Calu3 (cell line): ENCODE data around the gene C6orf15. TPM values are rescaled to one million over a fixed set of nuclear protein-coding genes. Genes with fewer than 3 reads are reported as not detected.
A peak's percentile ranks its signal among the peaks of the same experiment; 100 is the strongest.

Experiments
- BruUV-seq: library from RNA; stranded (reverse); fragments of 400-500 nt; replicated peaks from 2 replicates; lab custom pipeline; 2021; lab: Mats Ljungman, UMichigan
- CTCF ChIA-PET: fragments of 300-600 bp; sonication (Branson Sonifier 250); formaldehyde crosslinking; loops from one replicate; lab custom pipeline; 2022; ENCODE audit warnings: antibody characterized with exemption; lab: Charles Lee
- DNase-seq: peaks from one replicate; pipeline ENCODE4 v3.0.0; 2022
- H3K27ac Mint-ChIP-seq: one replicate; pipeline ENCODE4 v1.8.0; 2022; ENCODE audit warnings: mixed read lengths; ENCODE audit not compliant: unreplicated experiment
- H3K27me3 Mint-ChIP-seq: one replicate; pipeline ENCODE4 v1.8.0; 2022; ENCODE audit warnings: mixed read lengths; ENCODE audit not compliant: unreplicated experiment
- H3K36me3 Mint-ChIP-seq: one replicate; pipeline ENCODE4 v1.8.0; 2022; ENCODE audit warnings: mild to moderate bottlenecking, moderate library complexity, mixed read lengths; ENCODE audit not compliant: insufficient read depth, unreplicated experiment
- H3K4me1 Mint-ChIP-seq: one replicate; pipeline ENCODE4 v1.8.0; 2022; ENCODE audit warnings: mild to moderate bottlenecking, low read depth, mixed read lengths; ENCODE audit not compliant: unreplicated experiment
- H3K4me3 Mint-ChIP-seq: one replicate; pipeline ENCODE4 v1.8.0; 2022; ENCODE audit warnings: mild to moderate bottlenecking, low read depth, moderate library complexity, mixed read lengths; ENCODE audit not compliant: unreplicated experiment
- H3K9me3 Mint-ChIP-seq: one replicate; pipeline ENCODE4 v1.8.0; 2022; ENCODE audit warnings: low read depth, mixed read lengths; ENCODE audit not compliant: unreplicated experiment
- intact Hi-C: fragments of 100-400 bp; cut with micrococcal nuclease; formaldehyde crosslinking; loops from one replicate; pipeline ENCODE4 v1.10.0; 2022; ENCODE audit not compliant: unreplicated experiment
- total RNA-seq: library from RNA; stranded (reverse); gene quantifications from 2 replicates; pipeline ENCODE4 v1.2.3, GENCODE V29; 2022
- TF ChIP-seq, protein P1 (sequence below): fragments of 200-600 bp; IDR thresholded peaks from one replicate; pipeline ENCODE4 v1.8.0; 2022; ENCODE audit warnings: antibody characterized with exemption; ENCODE audit not compliant: unreplicated experiment

Gene C6orf15
- total RNA-seq, 1 experiment from 2014 or later, result not detected

DNA sequence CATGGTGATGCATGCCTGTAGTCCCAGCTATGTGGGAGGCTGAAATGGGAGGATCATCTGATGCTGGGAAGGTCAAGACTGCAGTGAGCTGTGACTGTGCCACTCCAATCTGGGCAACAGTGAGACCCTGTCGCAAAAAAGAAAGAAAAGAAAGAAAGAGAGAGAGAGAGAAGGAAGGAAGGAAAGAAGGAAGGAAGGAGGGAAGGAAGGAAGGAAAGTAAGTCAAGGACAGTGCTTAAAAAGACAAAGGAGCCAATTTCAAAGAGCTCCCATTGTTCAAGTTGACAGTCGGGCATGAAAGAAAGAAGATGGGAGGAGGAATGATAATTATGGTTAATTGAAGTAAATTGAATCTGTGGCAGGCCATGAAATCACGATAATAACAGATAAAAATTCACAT lies 16.2 kb downstream of the C6orf15 start:
- Mint-ChIP-seq H3K27ac (no peak overlapping the region), H3K4me1 (peaks cover 27% of the 10 kb centered on the region), H3K27me3 (no peaks in the 10 kb centered on the region), H3K4me3 (no peak overlapping the region), H3K36me3 (no peaks in the 10 kb centered on the region), H3K9me3 (no peaks in the 10 kb centered on the region)
- intact Hi-C loops, result no loop called here
- no peak for DNase-seq
- CTCF ChIA-PET, result interaction anchor here (1.1 kb wide), 2 partner anchors 9 to 11 kb away, joined by 3 to 4 read pairs; no protein-coding TSS in a partner anchor
- no TSS peak for BruUV-seq
- TF ChIP-seq, protein P1, sequence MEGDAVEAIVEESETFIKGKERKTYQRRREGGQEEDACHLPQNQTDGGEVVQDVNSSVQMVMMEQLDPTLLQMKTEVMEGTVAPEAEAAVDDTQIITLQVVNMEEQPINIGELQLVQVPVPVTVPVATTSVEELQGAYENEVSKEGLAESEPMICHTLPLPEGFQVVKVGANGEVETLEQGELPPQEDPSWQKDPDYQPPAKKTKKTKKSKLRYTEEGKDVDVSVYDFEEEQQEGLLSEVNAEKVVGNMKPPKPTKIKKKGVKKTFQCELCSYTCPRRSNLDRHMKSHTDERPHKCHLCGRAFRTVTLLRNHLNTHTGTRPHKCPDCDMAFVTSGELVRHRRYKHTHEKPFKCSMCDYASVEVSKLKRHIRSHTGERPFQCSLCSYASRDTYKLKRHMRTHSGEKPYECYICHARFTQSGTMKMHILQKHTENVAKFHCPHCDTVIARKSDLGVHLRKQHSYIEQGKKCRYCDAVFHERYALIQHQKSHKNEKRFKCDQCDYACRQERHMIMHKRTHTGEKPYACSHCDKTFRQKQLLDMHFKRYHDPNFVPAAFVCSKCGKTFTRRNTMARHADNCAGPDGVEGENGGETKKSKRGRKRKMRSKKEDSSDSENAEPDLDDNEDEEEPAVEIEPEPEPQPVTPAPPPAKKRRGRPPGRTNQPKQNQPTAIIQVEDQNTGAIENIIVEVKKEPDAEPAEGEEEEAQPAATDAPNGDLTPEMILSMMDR, result no peak

DNA sequence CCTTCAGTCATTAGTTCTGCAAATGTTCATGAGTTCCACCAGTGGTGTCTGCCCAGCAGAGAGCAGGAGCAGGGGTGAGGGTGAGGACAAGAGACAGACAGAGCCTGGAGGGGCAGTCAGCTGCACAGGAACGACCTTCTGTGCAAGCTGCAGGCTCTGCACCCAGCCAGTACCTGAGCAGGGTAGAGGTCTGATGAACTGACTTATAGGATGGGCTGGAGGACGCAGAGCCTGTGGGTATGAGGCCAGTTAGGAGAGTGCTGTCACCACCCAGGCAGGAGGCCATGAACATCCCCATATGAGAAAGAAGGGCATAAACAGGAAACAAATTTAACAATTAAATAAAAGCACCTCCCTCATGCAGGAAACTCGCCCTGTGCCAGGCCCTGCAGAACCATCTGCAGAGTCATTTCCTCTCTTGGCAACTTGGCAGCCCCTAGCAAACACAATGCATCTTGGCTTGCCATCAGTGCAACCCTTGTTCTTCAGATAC lies 17.9 kb downstream of the C6orf15 start:
- BruUV-seq, result no TSS peak
- Mint-ChIP-seq H3K4me1 (peaks cover 36% of the 10 kb centered on the region), H3K36me3 (no peaks in the 10 kb centered on the region), H3K9me3 (no peaks in the 10 kb centered on the region), H3K27me3 (no peaks in the 10 kb centered on the region), H3K4me3 (no peak overlapping the region), H3K27ac (no peak overlapping the region)
- DNase-seq, result peak; percentile 53
- intact Hi-C loops, result no loop called here
- CTCF ChIA-PET, result interaction anchor here (1.2 to 4.3 kb wide), 6 partner anchors 9 to 181 kb away, joined by 3 to 22 read pairs (median 8); partner anchors contain the start of genes PSORS1C1 and VARS2
- TF ChIP-seq, protein P1, result no peak

DNA sequence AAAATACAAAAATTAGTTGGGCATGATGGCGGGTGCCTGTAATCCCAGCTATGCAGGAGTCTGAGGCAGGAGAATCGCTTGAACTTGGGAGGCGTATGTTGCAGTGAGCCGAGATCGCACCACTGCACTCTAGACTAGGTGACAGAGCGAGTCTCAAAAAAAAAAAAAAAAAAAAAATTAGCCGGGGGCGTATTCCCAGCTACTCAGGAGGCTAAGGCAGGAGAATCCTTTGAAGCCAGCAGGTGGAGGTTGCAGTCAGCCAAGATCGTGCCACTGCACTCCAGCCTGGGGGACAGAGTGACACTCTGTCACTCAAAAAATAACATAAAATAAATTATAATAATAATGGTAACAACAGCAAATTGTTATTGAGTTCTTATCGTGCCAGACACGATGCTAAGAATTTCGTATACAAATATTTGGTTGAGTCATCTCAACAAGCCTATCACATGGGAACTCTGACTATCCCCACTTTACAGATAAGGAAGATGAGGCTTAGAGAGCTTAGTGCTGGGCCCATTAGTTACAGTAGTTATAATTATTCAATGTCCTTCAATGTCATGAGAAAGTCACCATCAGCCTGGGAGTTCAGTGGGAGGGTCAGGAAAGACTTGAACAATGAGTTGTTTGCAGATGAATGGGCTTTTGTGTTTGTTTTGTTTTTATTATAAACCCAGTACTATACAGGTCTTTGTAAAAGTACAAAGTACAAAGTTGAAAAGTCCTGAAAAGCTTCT lies 19.4 kb downstream of the C6orf15 start:
- Mint-ChIP-seq H3K4me3 (no peak overlapping the region), H3K9me3 (no peaks in the 10 kb centered on the region), H3K27ac (no peak overlapping the region), H3K36me3 (no peaks in the 10 kb centered on the region), H3K4me1 (peaks cover 36% of the 10 kb centered on the region), H3K27me3 (no peaks in the 10 kb centered on the region)
- intact Hi-C loops, result no loop called here
- CTCF ChIA-PET, result interaction anchor here (0.7 to 4.3 kb wide), 9 partner anchors 10 to 210 kb away, joined by 3 to 22 read pairs (median 7); partner anchors contain the start of genes PSORS1C1 and VARS2
- TF ChIP-seq, protein P1, result no peak
- no TSS peak for BruUV-seq
- no peak for DNase-seq

DNA sequence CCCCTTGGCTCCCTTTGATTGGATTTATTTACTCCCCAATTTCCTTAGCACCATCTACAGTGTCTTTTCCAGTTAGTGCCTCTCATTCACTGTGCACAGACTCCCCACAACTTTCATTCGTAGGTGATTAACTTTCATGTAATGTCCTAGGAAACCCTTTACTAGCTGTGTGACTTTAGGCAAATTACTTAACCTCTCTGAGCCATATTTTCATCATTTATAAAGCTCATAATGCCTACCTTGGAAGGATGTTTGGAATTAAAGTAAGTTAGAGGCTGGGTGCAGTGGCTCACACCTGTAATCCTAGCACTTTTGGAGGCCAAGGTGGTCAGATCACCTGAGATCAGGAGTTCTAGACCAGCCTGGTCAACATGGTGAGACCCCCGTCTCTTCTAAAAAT lies 20.1 kb downstream of the C6orf15 start:
- BruUV-seq, result no TSS peak

More for the DNA sequence above, 20.1 kb downstream of the C6orf15 start:
- CTCF ChIA-PET, result interaction anchor here (0.6 to 4.3 kb wide), 7 partner anchors 11 to 287 kb away, joined by 3 to 22 read pairs (median 8); partner anchors contain the start of gene PSORS1C1
- no peak for DNase-seq
- intact Hi-C loops, result no loop called here
- Mint-ChIP-seq H3K36me3 (no peaks in the 10 kb centered on the region), H3K27me3 (no peaks in the 10 kb centered on the region), H3K4me3 (no peak overlapping the region), H3K27ac (no peak overlapping the region), H3K4me1 (peaks cover 36% of the 10 kb centered on the region), H3K9me3 (no peaks in the 10 kb centered on the region)
- TF ChIP-seq, protein P1, result no peak
